Lower leg skin (tissue), 4 donors: ENCODE measurements around the gene TMEM132D. TPM values are rescaled to one million over a fixed set of nuclear protein-coding genes. Genes with fewer than 3 reads are reported as not detected.

Experiments used
- DNase-seq, 2 donors: peaks; one replicate each; pipeline ENCODE4 v3.0.0-alpha.2; 2019; ENCODE audit warnings: low spot score in 2 of 2
- H3K4me3 ChIP-seq: fragments of 200-600 bp; sonication (generic); 2 replicates; pipeline ENCODE4 v1.5.1; 2017; ENCODE audit warnings: mild to moderate bottlenecking, low read depth; ENCODE audit not compliant: poor library complexity, severe bottlenecking
- CTCF ChIP-seq, 3 donors: fragments of 450-650 bp; IDR thresholded peaks; one replicate each; pipeline ENCODE4 v1.5.1; 2016; ENCODE audit warnings: antibody characterized with exemption in 3 of 3, mild to moderate bottlenecking in 3 of 3, moderate library complexity in 2 of 3
- POLR2A ChIP-seq, 2 donors: fragments of 450-650 bp; IDR thresholded peaks; one replicate each; pipeline ENCODE4 v1.6.1; 2016 to 2017; ENCODE audit warnings: antibody characterized with exemption in 2 of 2, mild to moderate bottlenecking in 1 of 2, moderate library complexity in 1 of 2
- WGBS, 2 donors: methylation state at CpG; one replicate each; pipeline ENCODE4 v1.1.5; 2018; 5-methylcytosine and 5-hydroxymethylcytosine counted together
- intact Hi-C: fragments of 100-400 bp; cut with DNase I; formaldehyde crosslinking; loops from one replicate; pipeline ENCODE4 v1.15.0; 2023; ENCODE audit warnings: low total_unique reads
- total RNA-seq, 4 donors: library from RNA; depleted of rRNA; stranded (reverse); fragments of >200 nt; gene quantifications; one replicate each; pipeline ENCODE4 v1.1.0, GENCODE V29; 2016

TMEM132D gene
- total RNA-seq, 4 donors from 2014 or later: not detected

GRCh38 chr12:129257524-129257923 is 646.3 kb downstream of the TMEM132D start:
- no peak overlapping the region for H3K4me3 ChIP-seq
- TF ChIP-seq POLR2A (IDR thresholded peaks at IDR 0.05) (no peak), CTCF (IDR thresholded peaks at IDR 0.05) (no peak)
- intact Hi-C loops: no loop called here
- WGBS, 2 donors: 76 to 83% methylated on average over 3 of the region's 3 CpGs
- DNase-seq: no peak

- intact Hi-C loops: no loop called here
- WGBS, 2 donors: 82 to 87% methylated on average over 2 of the region's 2 CpGs
- TF ChIP-seq POLR2A (IDR thresholded peaks at IDR 0.05) (no peak), CTCF (IDR thresholded peaks at IDR 0.05) (no peak)
- no peak for DNase-seq
- no peak overlapping the region for H3K4me3 ChIP-seq
Measured at GRCh38 chr12:129246630-129247029, 657.2 kb downstream of the TMEM132D start.

GRCh38 chr12:129245769-129246168 is 658.1 kb downstream of the TMEM132D start:
- DNase-seq: no peak
- 77 to 80% methylated on average over 9 of the region's 9 CpGs for WGBS, 2 donors
- H3K4me3 ChIP-seq: no peak overlapping the region
- intact Hi-C loops: no loop called here
- TF ChIP-seq CTCF (IDR thresholded peaks at IDR 0.05) (no peak), POLR2A (IDR thresholded peaks at IDR 0.05) (no peak)

GRCh38 chr12:129241852-129242251 is 662.0 kb downstream of the TMEM132D start:
- H3K4me3 ChIP-seq: no peak overlapping the region
- no peak for DNase-seq
- TF ChIP-seq POLR2A (IDR thresholded peaks at IDR 0.05) (no peak), CTCF (IDR thresholded peaks at IDR 0.05) (no peak)
- 70 to 74% methylated on average over 1 of the region's 1 CpG for WGBS, 2 donors
- intact Hi-C loops: no loop called here

GRCh38 chr12:129237881-129238280 is 665.9 kb downstream of the TMEM132D start:
- WGBS, 2 donors: 80 to 86% methylated on average over 5 of the region's 5 CpGs

More at GRCh38 chr12:129237881-129238280, 665.9 kb downstream of the TMEM132D start:
- DNase-seq: no peak
- intact Hi-C loops: no loop called here
- no peak for TF ChIP-seq POLR2A (IDR thresholded peaks at IDR 0.05)
- no peak for TF ChIP-seq CTCF (IDR thresholded peaks at IDR 0.05)
- no peak overlapping the region for H3K4me3 ChIP-seq
